HepG2 (cell line): ENCODE results near the gene IFITM10. TPM values are rescaled to one million over a fixed set of nuclear protein-coding genes. Genes with fewer than 3 reads are reported as not detected.

ENCODE experiments used
- HMG20A ChIP-seq: IDR thresholded peaks from 2 replicates; pipeline ENCODE4 v1.6.1; 2016; ENCODE audit warnings: borderline replicate concordance
- HOXA5 ChIP-seq: sonication (generic); formaldehyde crosslinking; IDR thresholded peaks from 2 replicates; pipeline ENCODE4 v1.4.0; 2020; ENCODE audit warnings: missing genetic modification reagents
- KDM1A ChIP-seq: IDR thresholded peaks from 2 replicates; pipeline ENCODE4 v1.6.1; 2016; ENCODE audit warnings: missing compliant biosample characterization
- RBFOX2 ChIP-seq: fragments of 200-400 bp; formaldehyde crosslinking; IDR thresholded peaks from 2 replicates; pipeline ENCODE4 v1.6.1; 2017; ENCODE audit warnings: low read depth, mild to moderate bottlenecking, low read length
- RNF219 ChIP-seq: sonication (generic); formaldehyde crosslinking; IDR thresholded peaks from 2 replicates; pipeline ENCODE4 v1.5.0; 2020; ENCODE audit warnings: mild to moderate bottlenecking, missing genetic modification reagents
- SIN3B ChIP-seq: fragments of 150-350 bp; IDR thresholded peaks from 2 replicates; pipeline ENCODE4 v1.6.1; 2014; ENCODE audit warnings: low read length
- ZC3H4 ChIP-seq: sonication (generic); formaldehyde crosslinking; IDR thresholded peaks from 2 replicates; pipeline ENCODE4 v1.4.0; 2020; ENCODE audit warnings: missing genetic modification reagents, borderline replicate concordance
- ZNF550 ChIP-seq: sonication (generic); formaldehyde crosslinking; IDR thresholded peaks from 2 replicates; pipeline ENCODE4 v1.4.0; 2020; ENCODE audit warnings: mild to moderate bottlenecking, missing genetic modification reagents, borderline replicate concordance
- ZNF678 ChIP-seq: sonication (generic); formaldehyde crosslinking; IDR thresholded peaks from 2 replicates; pipeline ENCODE4 v1.4.0; 2020; ENCODE audit warnings: mild to moderate bottlenecking, missing genetic modification reagents
- ZNF792 ChIP-seq: IDR thresholded peaks from 2 replicates; pipeline ENCODE4 v1.6.1; 2016
- polyA plus RNA-seq, 8 experiments: library from polyadenylated mRNA; depleted of rRNA in 3 of 8; stranded (reverse) in 7 of 8; unstranded in 1 of 8; fragments of >200 nt; fragmentation: Illumina TruSeq in 4 of 8; extraction: Trizol in 4 of 8; gene quantifications; 2 replicates each; pipeline versions ENCODE4 v1.2.1 to v1.2.3, GENCODE V29; 2011 to 2016; ENCODE audit warnings: low read depth in 4 of 8, missing spikeins in 1 of 8, mixed read lengths in 1 of 8; ENCODE audit not compliant: insufficient read depth in 1 of 8
- total RNA-seq, 5 experiments: library from RNA; depleted of rRNA; stranded (reverse); fragments of >200 nt; fragmentation: Illumina TruSeq; extraction: Trizol; gene quantifications; 2 replicates each; pipeline ENCODE4 v1.2.3, GENCODE V29; 2016; ENCODE audit warnings: low read depth in 1 of 5
- TF ChIP-seq, protein P1 (sequence below): sonication (generic); formaldehyde crosslinking; IDR thresholded peaks from 2 replicates; pipeline ENCODE4 v1.8.1; 2022; ENCODE audit warnings: mild to moderate bottlenecking, missing genetic modification reagents
- TF ChIP-seq, protein P2 (sequence below): sonication (generic); formaldehyde crosslinking; IDR thresholded peaks from 2 replicates; pipeline ENCODE4 v1.8.0; 2022; ENCODE audit warnings: missing genetic modification reagents, mild to moderate bottlenecking, borderline replicate concordance
- TF ChIP-seq, protein P3 (sequence below): sonication (generic); formaldehyde crosslinking; IDR thresholded peaks from 2 replicates; pipeline ENCODE4 v1.4.0; 2020; ENCODE audit warnings: low read depth, missing genetic modification reagents
- TF ChIP-seq, protein P4 (sequence below): sonication (generic); formaldehyde crosslinking; IDR thresholded peaks from 2 replicates; pipeline ENCODE4 v1.8.1; 2023; ENCODE audit warnings: mild to moderate bottlenecking, inconsistent platforms, moderate library complexity, missing genetic modification reagents, borderline replicate concordance
- TF ChIP-seq, protein P5 (sequence below): sonication (generic); formaldehyde crosslinking; IDR thresholded peaks from 2 replicates; pipeline ENCODE4 v1.4.0; 2020; ENCODE audit warnings: missing genetic modification reagents

Gene IFITM10
- total and polyA plus RNA-seq, 2 of the 13 experiments (the other 11 are each of a cell fraction or from before 2014, with no cell fraction given), result 0.09 to 0.13 TPM

DNA sequence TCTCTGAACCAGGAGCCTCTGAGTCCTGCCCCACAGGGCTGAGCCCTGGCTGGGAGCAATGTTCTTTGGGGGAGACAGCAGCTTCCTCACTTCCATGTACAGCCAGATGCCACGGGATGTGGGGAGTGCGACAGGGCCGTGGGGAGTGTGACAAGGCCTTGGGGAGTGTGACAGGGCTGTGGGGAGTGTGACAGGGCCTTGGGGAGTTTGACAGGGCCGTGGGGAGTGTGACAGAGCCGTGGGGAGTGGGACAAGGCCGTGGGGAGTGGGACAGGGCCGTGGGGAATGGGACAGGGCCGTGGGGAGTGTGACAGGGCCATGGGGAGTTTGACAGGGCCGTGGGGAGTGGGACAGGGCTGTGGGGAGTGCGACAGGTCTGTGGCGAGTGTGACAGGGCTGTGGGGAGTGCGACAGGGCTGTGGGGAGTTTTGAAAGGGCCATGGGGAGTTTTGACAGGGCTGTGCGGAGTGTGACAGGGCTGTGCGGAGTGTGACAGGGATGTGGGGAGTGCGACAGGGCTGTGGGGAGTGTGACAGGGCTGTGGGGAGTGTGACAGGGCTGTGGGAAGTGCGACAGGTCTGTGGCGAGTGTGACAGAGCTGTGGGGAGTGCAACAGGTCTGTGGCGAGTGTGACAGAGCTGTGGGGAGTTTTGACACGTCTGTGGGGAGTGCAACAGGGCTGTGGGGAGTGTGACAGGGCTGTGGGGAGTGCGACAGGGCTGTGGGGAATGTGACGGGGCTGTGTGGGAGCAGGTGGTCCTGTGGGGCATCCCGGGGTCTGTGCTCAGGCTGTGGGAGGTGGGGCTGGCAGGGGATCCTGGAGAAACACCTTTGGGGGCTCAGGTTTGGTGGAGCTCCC, 60.0 kb downstream of the IFITM10 start (continued):
- TF ChIP-seq RBFOX2 (peak; percentile 85), ZC3H4 (0 out of 2 replicates have a peak, but pooled peaks have one; percentile 6), ZNF550 (CRISPR knock-in tag) (0 out of 2 replicates have a peak, but pooled peaks have one; percentile 11), HOXA5 (CRISPR knock-in tag) (no peak), ZNF678 (CRISPR knock-in tag) (no peak), RNF219 (CRISPR knock-in tag) (0 out of 2 replicates have a peak, but pooled peaks have one; percentile 0), ZNF792 (CRISPR knock-in tag) (no peak), KDM1A (CRISPR knock-in tag) (no peak), HMG20A (CRISPR knock-in tag) (no peak), SIN3B (no peak)
- TF ChIP-seq, protein P1, sequence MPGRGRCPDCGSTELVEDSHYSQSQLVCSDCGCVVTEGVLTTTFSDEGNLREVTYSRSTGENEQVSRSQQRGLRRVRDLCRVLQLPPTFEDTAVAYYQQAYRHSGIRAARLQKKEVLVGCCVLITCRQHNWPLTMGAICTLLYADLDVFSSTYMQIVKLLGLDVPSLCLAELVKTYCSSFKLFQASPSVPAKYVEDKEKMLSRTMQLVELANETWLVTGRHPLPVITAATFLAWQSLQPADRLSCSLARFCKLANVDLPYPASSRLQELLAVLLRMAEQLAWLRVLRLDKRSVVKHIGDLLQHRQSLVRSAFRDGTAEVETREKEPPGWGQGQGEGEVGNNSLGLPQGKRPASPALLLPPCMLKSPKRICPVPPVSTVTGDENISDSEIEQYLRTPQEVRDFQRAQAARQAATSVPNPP, result no peak
- TF ChIP-seq, protein P2, sequence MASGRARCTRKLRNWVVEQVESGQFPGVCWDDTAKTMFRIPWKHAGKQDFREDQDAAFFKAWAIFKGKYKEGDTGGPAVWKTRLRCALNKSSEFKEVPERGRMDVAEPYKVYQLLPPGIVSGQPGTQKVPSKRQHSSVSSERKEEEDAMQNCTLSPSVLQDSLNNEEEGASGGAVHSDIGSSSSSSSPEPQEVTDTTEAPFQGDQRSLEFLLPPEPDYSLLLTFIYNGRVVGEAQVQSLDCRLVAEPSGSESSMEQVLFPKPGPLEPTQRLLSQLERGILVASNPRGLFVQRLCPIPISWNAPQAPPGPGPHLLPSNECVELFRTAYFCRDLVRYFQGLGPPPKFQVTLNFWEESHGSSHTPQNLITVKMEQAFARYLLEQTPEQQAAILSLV, result no peak
- TF ChIP-seq, protein P3, sequence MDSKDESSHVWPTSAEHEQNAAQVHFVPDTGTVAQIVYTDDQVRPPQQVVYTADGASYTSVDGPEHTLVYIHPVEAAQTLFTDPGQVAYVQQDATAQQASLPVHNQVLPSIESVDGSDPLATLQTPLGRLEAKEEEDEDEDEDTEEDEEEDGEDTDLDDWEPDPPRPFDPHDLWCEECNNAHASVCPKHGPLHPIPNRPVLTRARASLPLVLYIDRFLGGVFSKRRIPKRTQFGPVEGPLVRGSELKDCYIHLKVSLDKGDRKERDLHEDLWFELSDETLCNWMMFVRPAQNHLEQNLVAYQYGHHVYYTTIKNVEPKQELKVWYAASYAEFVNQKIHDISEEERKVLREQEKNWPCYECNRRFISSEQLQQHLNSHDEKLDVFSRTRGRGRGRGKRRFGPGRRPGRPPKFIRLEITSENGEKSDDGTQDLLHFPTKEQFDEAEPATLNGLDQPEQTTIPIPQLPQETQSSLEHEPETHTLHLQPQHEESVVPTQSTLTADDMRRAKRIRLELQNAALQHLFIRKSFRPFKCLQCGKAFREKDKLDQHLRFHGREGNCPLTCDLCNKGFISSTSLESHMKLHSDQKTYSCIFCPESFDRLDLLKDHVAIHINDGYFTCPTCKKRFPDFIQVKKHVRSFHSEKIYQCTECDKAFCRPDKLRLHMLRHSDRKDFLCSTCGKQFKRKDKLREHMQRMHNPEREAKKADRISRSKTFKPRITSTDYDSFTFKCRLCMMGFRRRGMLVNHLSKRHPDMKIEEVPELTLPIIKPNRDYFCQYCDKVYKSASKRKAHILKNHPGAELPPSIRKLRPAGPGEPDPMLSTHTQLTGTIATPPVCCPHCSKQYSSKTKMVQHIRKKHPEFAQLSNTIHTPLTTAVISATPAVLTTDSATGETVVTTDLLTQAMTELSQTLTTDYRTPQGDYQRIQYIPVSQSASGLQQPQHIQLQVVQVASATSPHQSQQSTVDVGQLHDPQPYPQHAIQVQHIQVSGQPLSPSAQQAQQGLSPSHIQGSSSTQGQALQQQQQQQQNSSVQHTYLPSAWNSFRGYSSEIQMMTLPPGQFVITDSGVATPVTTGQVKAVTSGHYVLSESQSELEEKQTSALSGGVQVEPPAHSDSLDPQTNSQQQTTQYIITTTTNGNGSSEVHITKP (CRISPR knock-in tag), result no peak
- TF ChIP-seq, protein P4, sequence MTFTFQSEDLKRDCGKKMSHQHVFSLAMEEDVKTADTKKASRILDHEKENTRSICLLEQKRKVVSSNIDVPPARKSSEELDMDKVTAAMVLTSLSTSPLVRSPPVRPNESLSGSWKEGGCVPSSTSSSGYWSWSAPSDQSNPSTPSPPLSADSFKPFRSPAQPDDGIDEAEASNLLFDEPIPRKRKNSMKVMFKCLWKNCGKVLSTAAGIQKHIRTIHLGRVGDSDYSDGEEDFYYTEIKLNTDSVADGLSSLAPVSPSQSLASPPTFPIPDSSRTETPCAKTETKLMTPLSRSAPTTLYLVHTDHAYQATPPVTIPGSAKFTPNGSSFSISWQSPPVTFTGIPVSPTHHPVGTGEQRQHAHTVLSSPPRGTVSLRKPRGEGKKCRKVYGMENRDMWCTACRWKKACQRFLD (CRISPR knock-in tag), result no peak
- TF ChIP-seq, protein P5, sequence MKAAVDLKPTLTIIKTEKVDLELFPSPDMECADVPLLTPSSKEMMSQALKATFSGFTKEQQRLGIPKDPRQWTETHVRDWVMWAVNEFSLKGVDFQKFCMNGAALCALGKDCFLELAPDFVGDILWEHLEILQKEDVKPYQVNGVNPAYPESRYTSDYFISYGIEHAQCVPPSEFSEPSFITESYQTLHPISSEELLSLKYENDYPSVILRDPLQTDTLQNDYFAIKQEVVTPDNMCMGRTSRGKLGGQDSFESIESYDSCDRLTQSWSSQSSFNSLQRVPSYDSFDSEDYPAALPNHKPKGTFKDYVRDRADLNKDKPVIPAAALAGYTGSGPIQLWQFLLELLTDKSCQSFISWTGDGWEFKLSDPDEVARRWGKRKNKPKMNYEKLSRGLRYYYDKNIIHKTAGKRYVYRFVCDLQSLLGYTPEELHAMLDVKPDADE (CRISPR knock-in tag), result 0 out of 2 replicates have a peak, but pooled peaks have one; percentile 1
